Measurements from ENCODE around the gene UBA6. TPM values are rescaled to one million over a fixed set of nuclear protein-coding genes. Genes with fewer than 3 reads are reported as not detected.

Gene UBA6
- total and polyA plus RNA-seq, 9 of the 15 experiments (the other 6 are each of a cell fraction or from before 2014, with no cell fraction given) = 22.9 to 139 (median 94.6) TPM

DNA sequence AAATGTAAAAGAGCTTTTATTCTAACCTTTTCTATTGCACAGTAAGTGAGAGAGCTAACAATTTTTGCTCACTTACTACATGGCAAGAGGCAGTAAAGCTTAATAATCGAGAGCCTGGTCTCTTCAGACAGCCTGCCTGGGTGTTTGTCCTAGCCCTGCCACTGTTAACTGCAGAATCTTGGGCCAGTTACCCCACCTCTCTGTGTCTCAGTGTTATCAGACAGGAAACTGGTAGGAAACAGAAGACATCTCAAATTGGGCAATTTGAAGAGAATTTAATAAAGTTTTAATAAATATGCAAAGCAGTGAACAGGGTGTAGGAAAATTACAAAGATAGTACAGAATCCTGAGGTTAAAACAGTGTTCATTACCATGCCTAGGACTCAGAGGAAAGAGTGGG lies 129.0 kb downstream of the UBA6 start (continued):
- TF ChIP-seq, protein P1, sequence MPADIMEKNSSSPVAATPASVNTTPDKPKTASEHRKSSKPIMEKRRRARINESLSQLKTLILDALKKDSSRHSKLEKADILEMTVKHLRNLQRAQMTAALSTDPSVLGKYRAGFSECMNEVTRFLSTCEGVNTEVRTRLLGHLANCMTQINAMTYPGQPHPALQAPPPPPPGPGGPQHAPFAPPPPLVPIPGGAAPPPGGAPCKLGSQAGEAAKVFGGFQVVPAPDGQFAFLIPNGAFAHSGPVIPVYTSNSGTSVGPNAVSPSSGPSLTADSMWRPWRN (IDR thresholded peaks at IDR 0.05; ENCODE audit: low read depth) = no peak
- TF ChIP-seq MYBL2 (IDR thresholded peaks at IDR 0.05; ENCODE audit: low read depth) (no peak), MYBL2 (CRISPR knock-in tag; IDR thresholded peaks at IDR 0.05; ENCODE audit: borderline replicate concordance) (no peak), FUS (optimal IDR thresholded peaks at IDR 0.05; ENCODE audit: low read depth, low read length) (no peak), POLR3A (IDR thresholded peaks at IDR 0.05; ENCODE audit: borderline replicate concordance, extremely low read depth, insufficient read depth, insufficient read length) (no peak), C11orf30 (IDR thresholded peaks at IDR 0.05; ENCODE audit: low read depth) (no peak), JUND (IDR thresholded peaks at IDR 0.05; ENCODE audit: borderline replicate concordance, low read depth, low read length) (no peak), JUND (tag; IDR thresholded peaks at IDR 0.05; ENCODE audit: borderline replicate concordance, low read depth, low read length) (no peak; the same call in 2 of the 3 replicates), ZNF3 (CRISPR knock-in tag; IDR thresholded peaks at IDR 0.05) (no peak), KLF13 (tag; IDR thresholded peaks at IDR 0.05; ENCODE audit: borderline replicate concordance, low read depth) (no peak), POLR2A (conservative IDR thresholded peaks at IDR 0.05) (no peak), TAF9B (IDR thresholded peaks at IDR 0.05; ENCODE audit: partially characterized antibody) (peak; percentile 5), ZNF445 (CRISPR knock-in tag; IDR thresholded peaks at IDR 0.05; ENCODE audit: low read depth) (no peak), SMC3 (conservative IDR thresholded peaks at IDR 0.05; ENCODE audit: insufficient read depth, low read depth, low read length) (no peak), ZNF695 (CRISPR knock-in tag; IDR thresholded peaks at IDR 0.05) (no peak), SMAD3 (CRISPR knock-in tag; conservative IDR thresholded peaks at IDR 0.05) (no peak), CEBPB (tag; IDR thresholded peaks at IDR 0.05) (no peak), ZNF764 (CRISPR knock-in tag; IDR thresholded peaks at IDR 0.05; ENCODE audit: low read depth) (no peak)
- TF ChIP-seq, protein P2, sequence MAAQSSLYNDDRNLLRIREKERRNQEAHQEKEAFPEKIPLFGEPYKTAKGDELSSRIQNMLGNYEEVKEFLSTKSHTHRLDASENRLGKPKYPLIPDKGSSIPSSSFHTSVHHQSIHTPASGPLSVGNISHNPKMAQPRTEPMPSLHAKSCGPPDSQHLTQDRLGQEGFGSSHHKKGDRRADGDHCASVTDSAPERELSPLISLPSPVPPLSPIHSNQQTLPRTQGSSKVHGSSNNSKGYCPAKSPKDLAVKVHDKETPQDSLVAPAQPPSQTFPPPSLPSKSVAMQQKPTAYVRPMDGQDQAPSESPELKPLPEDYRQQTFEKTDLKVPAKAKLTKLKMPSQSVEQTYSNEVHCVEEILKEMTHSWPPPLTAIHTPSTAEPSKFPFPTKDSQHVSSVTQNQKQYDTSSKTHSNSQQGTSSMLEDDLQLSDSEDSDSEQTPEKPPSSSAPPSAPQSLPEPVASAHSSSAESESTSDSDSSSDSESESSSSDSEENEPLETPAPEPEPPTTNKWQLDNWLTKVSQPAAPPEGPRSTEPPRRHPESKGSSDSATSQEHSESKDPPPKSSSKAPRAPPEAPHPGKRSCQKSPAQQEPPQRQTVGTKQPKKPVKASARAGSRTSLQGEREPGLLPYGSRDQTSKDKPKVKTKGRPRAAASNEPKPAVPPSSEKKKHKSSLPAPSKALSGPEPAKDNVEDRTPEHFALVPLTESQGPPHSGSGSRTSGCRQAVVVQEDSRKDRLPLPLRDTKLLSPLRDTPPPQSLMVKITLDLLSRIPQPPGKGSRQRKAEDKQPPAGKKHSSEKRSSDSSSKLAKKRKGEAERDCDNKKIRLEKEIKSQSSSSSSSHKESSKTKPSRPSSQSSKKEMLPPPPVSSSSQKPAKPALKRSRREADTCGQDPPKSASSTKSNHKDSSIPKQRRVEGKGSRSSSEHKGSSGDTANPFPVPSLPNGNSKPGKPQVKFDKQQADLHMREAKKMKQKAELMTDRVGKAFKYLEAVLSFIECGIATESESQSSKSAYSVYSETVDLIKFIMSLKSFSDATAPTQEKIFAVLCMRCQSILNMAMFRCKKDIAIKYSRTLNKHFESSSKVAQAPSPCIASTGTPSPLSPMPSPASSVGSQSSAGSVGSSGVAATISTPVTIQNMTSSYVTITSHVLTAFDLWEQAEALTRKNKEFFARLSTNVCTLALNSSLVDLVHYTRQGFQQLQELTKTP (IDR thresholded peaks at IDR 0.05; ENCODE audit: low read depth in 1 of 2, partially characterized antibody in 2 of 2) = peak in 1 of 2 experiments; percentile 28
- TF ChIP-seq, protein P3, sequence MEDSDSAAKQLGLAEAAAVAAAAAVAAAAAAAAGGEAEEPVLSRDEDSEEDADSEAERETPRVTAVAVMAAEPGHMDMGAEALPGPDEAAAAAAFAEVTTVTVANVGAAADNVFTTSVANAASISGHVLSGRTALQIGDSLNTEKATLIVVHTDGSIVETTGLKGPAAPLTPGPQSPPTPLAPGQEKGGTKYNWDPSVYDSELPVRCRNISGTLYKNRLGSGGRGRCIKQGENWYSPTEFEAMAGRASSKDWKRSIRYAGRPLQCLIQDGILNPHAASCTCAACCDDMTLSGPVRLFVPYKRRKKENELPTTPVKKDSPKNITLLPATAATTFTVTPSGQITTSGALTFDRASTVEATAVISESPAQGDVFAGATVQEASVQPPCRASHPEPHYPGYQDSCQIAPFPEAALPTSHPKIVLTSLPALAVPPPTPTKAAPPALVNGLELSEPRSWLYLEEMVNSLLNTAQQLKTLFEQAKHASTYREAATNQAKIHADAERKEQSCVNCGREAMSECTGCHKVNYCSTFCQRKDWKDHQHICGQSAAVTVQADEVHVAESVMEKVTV (CRISPR knock-in tag; IDR thresholded peaks at IDR 0.05) = no peak

Measured in K562 (cell line).